ENCODE measurements around the gene ATN1. TPM values are rescaled to one million over a fixed set of nuclear protein-coding genes. Genes with fewer than 3 reads are reported as not detected.

Gene ATN1
- total RNA-seq, 4 donors from 2014 or later, result 59.1 to 160 (median 112) TPM

GRCh38 chr12:6946920-6947374 lies 19.2 kb downstream of the ATN1 start:
- H3K27ac ChIP-seq, result peak overlapping the region; percentile 93 to 99 (median 95)
- no peaks in the 10 kb centered on the region for H3K36me3 ChIP-seq
- no peaks in the 10 kb centered on the region for H3K27me3 ChIP-seq
- peak overlapping the region; percentile 26 to 52 (median 34) for H3K4me3 ChIP-seq
- 41 to 43% methylated on average over 6 to 8 of the region's 8 CpGs for WGBS, 2 donors (ENCODE audit: low coverage in 1 of 2)
- DNase-seq, result no peak
- H3K9me3 ChIP-seq, result no peaks in the 10 kb centered on the region
- peaks cover 21 to 50% (median 28%) of the 10 kb centered on the region in 4 donors for H3K4me1 ChIP-seq
- intact Hi-C loops (cut with DNase I; ENCODE audit: low total_unique reads) (no loop called here), in situ Hi-C loops (cut with MboI; ENCODE audit: low pct_ligation_motif_present in 1 of 4, low pct_unique_long_range_greater_than_20kb in 1 of 4, low sequenced_read_pairs in 3 of 4) (loop anchor here in 3 of 4 donors (10.0 to 25.0 kb wide), 2 partner anchors 158 to 165 kb away; partner anchors contain the start of gene C1RL (in 3 of the 3))
- TF ChIP-seq EP300 (IDR thresholded peaks at IDR 0.05; ENCODE audit: low read depth), result no peak
- TF ChIP-seq CTCF (IDR thresholded peaks at IDR 0.05), result no peak
- no peak for TF ChIP-seq POLR2A (IDR thresholded peaks at IDR 0.05)
- no peak for TF ChIP-seq POLR2AphosphoS5 (IDR thresholded peaks at IDR 0.05)

GRCh38 chr12:6947615-6948014 lies 19.9 kb downstream of the ATN1 start:
- Histone ChIP-seq H3K27ac (no peak overlapping the region), H3K27me3 (no peaks in the 10 kb centered on the region), H3K4me3 (no peak overlapping the region), H3K4me1 (peaks cover 21 to 44% (median 27%) of the 10 kb centered on the region in 4 donors), H3K9me3 (no peaks in the 10 kb centered on the region), H3K36me3 (no peaks in the 10 kb centered on the region)
- intact Hi-C loops (cut with DNase I; ENCODE audit: low total_unique reads), result no loop called here
- 82 to 92% methylated on average over 8 of the region's 8 CpGs for WGBS, 2 donors (ENCODE audit: low coverage in 1 of 2)
- TF ChIP-seq POLR2A (IDR thresholded peaks at IDR 0.05), result no peak
- no peak for TF ChIP-seq POLR2AphosphoS5 (IDR thresholded peaks at IDR 0.05)
- no peak for TF ChIP-seq CTCF (IDR thresholded peaks at IDR 0.05)
- TF ChIP-seq EP300 (IDR thresholded peaks at IDR 0.05; ENCODE audit: low read depth), result no peak
- no peak for DNase-seq
- in situ Hi-C loops (cut with MboI; ENCODE audit: low pct_ligation_motif_present in 1 of 4, low pct_unique_long_range_greater_than_20kb in 1 of 4, low sequenced_read_pairs in 3 of 4), result loop anchor here in 3 of 4 donors (10.0 to 25.0 kb wide), 2 partner anchors 157 to 165 kb away; partner anchors contain the start of gene C1RL (in 3 of the 3)

GRCh38 chr12:6948873-6949594 lies 21.3 kb downstream of the ATN1 start:
- in situ Hi-C loops (cut with MboI; ENCODE audit: low pct_ligation_motif_present in 1 of 4, low pct_unique_long_range_greater_than_20kb in 1 of 4, low sequenced_read_pairs in 3 of 4), result loop anchor here in 3 of 4 donors (10.0 to 25.0 kb wide), 2 partner anchors 156 to 163 kb away; partner anchors contain the start of gene C1RL (in 3 of the 3)
- TF ChIP-seq POLR2A (IDR thresholded peaks at IDR 0.05) (no peak), CTCF (IDR thresholded peaks at IDR 0.05) (no peak), EP300 (IDR thresholded peaks at IDR 0.05; ENCODE audit: low read depth) (no peak), POLR2AphosphoS5 (IDR thresholded peaks at IDR 0.05) (no peak)
- no peak for DNase-seq
- WGBS, 2 donors (ENCODE audit: low coverage in 1 of 2), result 74 to 79% methylated on average over 8 to 15 of the region's 15 CpGs
- Histone ChIP-seq H3K36me3 (no peaks in the 10 kb centered on the region), H3K4me1 (peaks cover 14 to 39% (median 22%) of the 10 kb centered on the region in 4 donors), H3K27ac (peak overlapping the region in 3 of 4 donors; percentile 32 to 66 (median 40)), H3K9me3 (no peaks in the 10 kb centered on the region), H3K27me3 (no peaks in the 10 kb centered on the region), H3K4me3 (no peak overlapping the region)
- intact Hi-C loops (cut with DNase I; ENCODE audit: low total_unique reads), result no loop called here

GRCh38 chr12:6950401-6950801 lies 22.6 kb downstream of the ATN1 start:
- TF ChIP-seq CTCF (IDR thresholded peaks at IDR 0.05), result peak in 3 of 5 experiments; percentile 9 to 10 (median 10)
- TF ChIP-seq POLR2A (IDR thresholded peaks at IDR 0.05), result no peak
- Histone ChIP-seq H3K9me3 (no peaks in the 10 kb centered on the region), H3K36me3 (no peaks in the 10 kb centered on the region), H3K4me3 (no peak overlapping the region), H3K27ac (peak overlapping the region; percentile 77 to 89 (median 82)), H3K4me1 (peaks cover 7 to 45% (median 20%) of the 10 kb centered on the region in 4 donors), H3K27me3 (no peaks in the 10 kb centered on the region)
- DNase-seq, result no peak
- 67% methylated on average over 1 of the region's 1 CpG for WGBS, 2 donors (ENCODE audit: low coverage in 1 of 2)
- in situ Hi-C loops (cut with MboI; ENCODE audit: low pct_ligation_motif_present in 1 of 4, low pct_unique_long_range_greater_than_20kb in 1 of 4, low sequenced_read_pairs in 3 of 4) (no loop called here), intact Hi-C loops (cut with DNase I; ENCODE audit: low total_unique reads) (no loop called here)

Data from transverse colon (tissue), 4 donors.